ENCODE results near the gene DDX4. TPM values are rescaled to one million over a fixed set of nuclear protein-coding genes. Genes with fewer than 3 reads are reported as not detected.

Gene DDX4
- total RNA-seq, 1 donor from 2014 or later: not detected

DNA sequence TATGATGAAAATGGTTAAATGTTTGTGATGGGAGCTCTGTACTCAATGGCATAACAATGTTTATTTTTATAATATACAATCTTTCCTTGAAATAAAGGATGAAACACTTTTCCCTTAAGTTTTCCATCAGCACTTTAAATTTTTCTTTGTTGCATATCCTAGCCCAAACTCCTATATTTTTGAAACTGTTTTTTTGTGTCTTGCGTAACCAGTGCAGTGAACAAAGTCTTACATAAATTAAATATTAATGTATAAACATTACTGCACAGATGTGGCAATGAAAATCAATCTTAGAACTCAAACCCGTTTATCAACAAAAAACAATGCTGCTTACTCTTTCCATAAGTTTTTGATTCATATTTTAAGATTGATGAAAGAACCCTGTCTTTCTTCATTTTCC lies 79.2 kb downstream of the DDX4 start:
- DNase-seq: no peak

GRCh38 chr5:55820488-55820887 lies 82.6 kb downstream of the DDX4 start:
- no peak overlapping the region for H3K27ac ChIP-seq
- H3K4me1 ChIP-seq: no peaks in the 10 kb centered on the region
- no peak for ATAC-seq
- no peaks in the 10 kb centered on the region for H3K36me3 ChIP-seq
- no peaks in the 10 kb centered on the region for H3K9me3 ChIP-seq
- DNase-seq: no peak
- H3K27me3 ChIP-seq: peaks cover 21% of the 10 kb centered on the region
- H3K4me3 ChIP-seq: no peak overlapping the region
- intact Hi-C loops (cut with DNase I): no loop called here
- no peak for TF ChIP-seq CTCF (IDR thresholded peaks at IDR 0.05)

More for the DNA sequence above, 79.2 kb downstream of the DDX4 start:
- no peaks in the 10 kb centered on the region for H3K36me3 ChIP-seq
- no peak for TF ChIP-seq CTCF (IDR thresholded peaks at IDR 0.05)
- no peak overlapping the region for H3K27ac ChIP-seq
- no peaks in the 10 kb centered on the region for H3K9me3 ChIP-seq
- no peaks in the 10 kb centered on the region for H3K4me1 ChIP-seq
- ATAC-seq: no peak
- no peak overlapping the region for H3K4me3 ChIP-seq
- H3K27me3 ChIP-seq: peaks cover 9% of the 10 kb centered on the region
- intact Hi-C loops (cut with DNase I): no loop called here

- intact Hi-C loops (cut with DNase I): no loop called here
- ATAC-seq (peak; percentile 87), DNase-seq (peak; percentile 70)
- Histone ChIP-seq H3K4me3 (peak overlapping the region; percentile 40), H3K27ac (no peak overlapping the region), H3K9me3 (no peaks in the 10 kb centered on the region), H3K36me3 (no peaks in the 10 kb centered on the region), H3K4me1 (no peaks in the 10 kb centered on the region), H3K27me3 (peaks cover 21% of the 10 kb centered on the region)
- TF ChIP-seq CTCF (IDR thresholded peaks at IDR 0.05): no peak
These were observed 84.1 kb downstream of the DDX4 start for GRCh38 chr5:55821731-55822512.

GRCh38 chr5:55823151-55823796 lies 85.4 kb downstream of the DDX4 start:
- intact Hi-C loops (cut with DNase I): no loop called here
- Histone ChIP-seq H3K9me3 (no peaks in the 10 kb centered on the region), H3K36me3 (no peaks in the 10 kb centered on the region), H3K27me3 (peaks cover 21% of the 10 kb centered on the region), H3K4me3 (no peak overlapping the region), H3K4me1 (no peaks in the 10 kb centered on the region), H3K27ac (no peak overlapping the region)
- DNase-seq (no peak), ATAC-seq (peak; percentile 52)
- TF ChIP-seq CTCF (IDR thresholded peaks at IDR 0.05): no peak

- DNase-seq (no peak), ATAC-seq (no peak)
- intact Hi-C loops (cut with DNase I): no loop called here
- H3K4me1 ChIP-seq: no peaks in the 10 kb centered on the region
- H3K27me3 ChIP-seq: no peaks in the 10 kb centered on the region
- TF ChIP-seq CTCF (IDR thresholded peaks at IDR 0.05): no peak
- H3K9me3 ChIP-seq: no peaks in the 10 kb centered on the region
- H3K36me3 ChIP-seq: no peaks in the 10 kb centered on the region
- no peak overlapping the region for H3K4me3 ChIP-seq
- no peak overlapping the region for H3K27ac ChIP-seq
These were observed 92.1 kb downstream of the DDX4 start for GRCh38 chr5:55829956-55830355.

Measured in upper lobe of right lung (tissue), 1 donor.